H54 (cell line): ENCODE measurements around the gene PTTG1IP.

Experiments
- DNase-seq: peaks from one replicate; pipeline ENCODE4 v3.0.0; 2011; ENCODE audit warnings: low spot score, mixed read lengths; ENCODE audit not compliant: insufficient read length
- FAIRE-seq: peaks from 3 replicates; lab custom pipeline; 2011; peaks lifted over from hg19 to GRCh38; lab: Jason Lieb, UNC
- POLR2A ChIP-seq: IDR thresholded peaks from 2 replicates; pipeline ENCODE4 v1.6.1; 2011; ENCODE audit warnings: low read depth, mild to moderate bottlenecking, low read length

The PTTG1IP gene

GRCh38 chr21:44858791-44859190 is 14.7 kb downstream of the PTTG1IP start:
- TF ChIP-seq POLR2A, result no peak
- DNase-seq (no peak), FAIRE-seq (no peak)

- no peak for TF ChIP-seq POLR2A
- no peak for FAIRE-seq
- no peak for DNase-seq
Measured at GRCh38 chr21:44858291-44858690, 15.2 kb downstream of the PTTG1IP start.

- TF ChIP-seq POLR2A, result no peak
- DNase-seq (no peak), FAIRE-seq (no peak)
Measured at GRCh38 chr21:44857127-44857892, 16.2 kb downstream of the PTTG1IP start.

GRCh38 chr21:44856131-44856530 is 17.4 kb downstream of the PTTG1IP start:
- TF ChIP-seq POLR2A, result no peak
- FAIRE-seq (no peak), DNase-seq (no peak)

GRCh38 chr21:44855572-44855971 is 17.9 kb downstream of the PTTG1IP start:
- DNase-seq, result no peak
- TF ChIP-seq POLR2A, result no peak
- no peak for FAIRE-seq

- FAIRE-seq (no peak), DNase-seq (no peak)
- TF ChIP-seq POLR2A, result no peak
Measured at GRCh38 chr21:44854664-44855446, 18.6 kb downstream of the PTTG1IP start.

GRCh38 chr21:44854391-44854663 is 19.2 kb downstream of the PTTG1IP start:
- TF ChIP-seq POLR2A, result no peak
- no peak for FAIRE-seq
- DNase-seq, result no peak

GRCh38 chr21:44853601-44854390 is 19.7 kb downstream of the PTTG1IP start:
- TF ChIP-seq POLR2A, result no peak
- no peak for FAIRE-seq
- DNase-seq, result no peak

GRCh38 chr21:44850905-44851657 is 22.4 kb downstream of the PTTG1IP start:
- no peak for TF ChIP-seq POLR2A
- DNase-seq (no peak), FAIRE-seq (no peak)

GRCh38 chr21:44850208-44850800 is 23.2 kb downstream of the PTTG1IP start:
- FAIRE-seq (no peak), DNase-seq (no peak)
- no peak for TF ChIP-seq POLR2A

GRCh38 chr21:44849616-44850130 is 23.8 kb downstream of the PTTG1IP start:
- no peak for FAIRE-seq
- no peak for TF ChIP-seq POLR2A
- DNase-seq, result no peak

- TF ChIP-seq POLR2A, result no peak
- DNase-seq (no peak), FAIRE-seq (no peak)
Measured at GRCh38 chr21:44848821-44849521, 24.5 kb downstream of the PTTG1IP start.
